G401 (cell line): Measurements from ENCODE around the gene LDLRAD4. TPM values are rescaled to one million over a fixed set of nuclear protein-coding genes. Genes with fewer than 3 reads are reported as not detected.

ENCODE experiments used
- DNase-seq: peaks from one replicate; pipeline ENCODE4 v3.0.0-alpha.2; 2015; ENCODE audit warnings: low spot score
- in situ Hi-C: cut with HindIII; loops from 2 replicates; pipeline ENCODE4 v1.10.0; 2016; ENCODE audit warnings: low sequenced_read_pairs, mixed read lengths
- total RNA-seq: library from RNA; depleted of rRNA; stranded (reverse); fragments of >200 nt; shearing (Covaris generic); gene quantifications from 2 replicates; pipeline ENCODE4 v1.2.3, GENCODE V29; 2014

The LDLRAD4 gene
- total RNA-seq, 1 experiment from 2014 or later = not detected

DNA sequence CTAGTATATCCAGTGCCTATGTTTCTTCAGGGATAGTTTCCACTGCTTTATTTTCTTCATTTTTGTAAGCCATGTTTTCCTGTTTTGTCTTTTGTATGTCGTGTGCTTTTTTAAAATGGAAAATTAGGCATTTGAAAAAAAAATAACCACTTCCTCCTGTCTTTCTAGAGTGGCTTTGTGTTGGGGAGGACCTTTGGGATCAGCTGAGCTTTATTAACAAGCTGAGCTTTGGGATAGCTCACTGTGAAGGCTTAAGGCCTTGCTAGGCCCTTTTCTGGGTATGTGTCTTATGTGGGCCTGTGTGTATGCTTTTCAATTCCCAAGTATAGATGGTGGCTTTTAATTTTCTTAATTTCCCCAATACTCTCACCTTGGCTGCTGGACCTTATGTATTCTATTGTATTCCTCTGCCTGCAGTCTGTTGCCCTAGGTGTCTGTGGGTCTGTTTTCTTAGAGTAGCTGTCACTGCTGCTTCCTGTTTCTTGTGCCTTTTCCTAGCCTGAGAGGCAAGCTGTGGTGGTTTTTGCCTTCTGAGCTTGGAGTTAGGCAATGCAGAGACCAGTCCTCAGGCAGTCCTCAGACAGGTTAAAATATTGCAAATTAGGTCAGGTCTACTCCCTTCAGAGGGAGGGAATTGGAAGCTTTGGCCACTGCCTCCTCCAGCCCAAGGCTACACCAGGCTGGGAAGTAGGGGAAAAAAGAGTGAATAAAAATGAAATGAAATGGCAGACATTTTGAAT is 134.7 kb downstream of the LDLRAD4 start:
- in situ Hi-C loops = no loop called here
- no peak for DNase-seq

DNA sequence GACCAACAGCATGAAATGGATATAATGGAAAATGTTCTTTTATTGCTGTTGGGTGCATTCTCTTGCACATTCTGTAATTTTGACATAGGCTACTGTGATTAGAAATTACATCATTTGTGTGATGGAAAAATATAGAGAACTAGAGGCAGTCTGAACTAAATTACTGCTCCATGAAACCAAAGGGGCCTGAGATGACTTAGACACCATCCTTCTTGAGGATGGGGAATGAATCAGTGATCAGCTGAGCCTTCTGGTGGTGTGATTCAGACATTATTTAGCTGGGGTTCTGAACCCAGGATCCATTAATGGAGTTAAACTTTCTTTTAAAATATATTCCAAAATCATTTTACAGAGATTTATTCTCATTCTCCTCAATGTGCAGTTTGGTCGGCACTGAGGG is 135.8 kb downstream of the LDLRAD4 start:
- in situ Hi-C loops = no loop called here
- DNase-seq = no peak

DNA sequence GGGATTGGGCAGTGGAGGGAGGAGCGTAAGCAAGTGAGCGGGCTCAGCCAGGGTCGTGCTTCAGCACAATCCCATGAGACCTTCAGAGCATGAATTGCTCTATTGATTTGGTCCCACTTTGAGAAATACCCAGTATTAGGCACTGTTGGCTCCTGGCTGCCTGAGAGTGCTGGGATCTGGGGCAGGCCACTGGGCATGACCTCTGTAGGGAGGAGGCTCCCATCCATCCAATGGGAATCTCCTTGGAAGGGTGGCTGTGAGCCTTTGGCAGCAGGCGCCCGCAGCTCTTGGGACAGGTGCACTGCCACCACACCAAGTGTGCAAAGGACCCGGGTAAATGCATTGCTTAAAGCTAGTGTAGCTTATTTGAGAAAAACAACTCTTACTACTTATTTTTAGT is 137.5 kb downstream of the LDLRAD4 start:
- DNase-seq = no peak
- in situ Hi-C loops = no loop called here

GRCh38 chr18:13357289-13357688 is 138.7 kb downstream of the LDLRAD4 start:
- no peak for DNase-seq
- in situ Hi-C loops = no loop called here

DNA sequence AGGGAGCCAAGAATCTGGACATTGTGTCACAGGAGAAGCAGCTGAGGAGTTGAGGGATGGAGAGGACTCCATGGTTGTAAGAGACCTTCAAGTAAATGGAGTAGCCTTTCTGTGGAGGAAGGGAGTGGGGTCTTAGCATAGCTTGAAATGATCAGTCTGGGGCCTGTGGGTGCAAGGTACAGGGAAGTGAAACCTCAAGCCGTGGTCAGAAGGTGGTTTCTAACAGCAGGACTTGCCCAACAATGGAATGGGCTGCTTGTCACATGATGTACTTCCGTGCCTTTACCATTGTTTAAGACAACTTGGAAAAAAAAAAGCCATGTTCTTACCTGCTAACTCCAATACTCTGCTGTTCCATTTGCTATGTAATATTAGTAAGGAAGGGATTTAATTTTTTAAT is 140.7 kb downstream of the LDLRAD4 start:
- DNase-seq = no peak
- in situ Hi-C loops = no loop called here

GRCh38 chr18:13361431-13361830 is 142.9 kb downstream of the LDLRAD4 start:
- peak; percentile 85 for DNase-seq
- in situ Hi-C loops = no loop called here

GRCh38 chr18:13362051-13362450 is 143.5 kb downstream of the LDLRAD4 start:
- in situ Hi-C loops = no loop called here
- no peak for DNase-seq

- in situ Hi-C loops = no loop called here
These were observed 144.0 kb downstream of the LDLRAD4 start for GRCh38 chr18:13362607-13363006.

GRCh38 chr18:13363359-13363758 is 144.8 kb downstream of the LDLRAD4 start:
- in situ Hi-C loops = no loop called here
- DNase-seq = no peak

More at GRCh38 chr18:13362607-13363006, 144.0 kb downstream of the LDLRAD4 start:
- no peak for DNase-seq

DNA sequence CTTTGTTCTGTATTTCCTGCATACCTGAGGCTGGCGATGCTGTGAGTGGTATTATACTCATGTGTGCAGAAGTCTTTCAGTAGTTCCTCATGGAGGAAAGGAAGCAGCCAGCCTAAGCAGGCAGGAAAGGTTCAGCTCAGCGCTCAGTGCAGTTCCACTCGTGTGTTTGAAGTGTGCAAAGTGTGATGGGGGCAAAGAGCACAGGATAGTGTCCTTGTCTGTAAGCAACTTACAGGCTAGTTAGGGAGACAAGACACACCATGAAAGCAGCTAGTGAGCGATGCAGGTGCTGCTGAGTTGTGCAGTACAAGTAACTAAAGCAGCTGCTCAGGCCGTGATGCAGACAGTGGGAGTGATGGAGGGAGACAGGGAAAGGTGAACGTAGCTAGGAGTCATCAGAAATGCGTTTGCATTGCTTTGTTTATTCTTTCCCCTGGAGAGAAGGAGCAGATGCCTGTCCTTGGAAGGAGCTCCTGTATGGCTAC is 146.2 kb downstream of the LDLRAD4 start:
- in situ Hi-C loops = no loop called here
- DNase-seq = peak; percentile 49

DNA sequence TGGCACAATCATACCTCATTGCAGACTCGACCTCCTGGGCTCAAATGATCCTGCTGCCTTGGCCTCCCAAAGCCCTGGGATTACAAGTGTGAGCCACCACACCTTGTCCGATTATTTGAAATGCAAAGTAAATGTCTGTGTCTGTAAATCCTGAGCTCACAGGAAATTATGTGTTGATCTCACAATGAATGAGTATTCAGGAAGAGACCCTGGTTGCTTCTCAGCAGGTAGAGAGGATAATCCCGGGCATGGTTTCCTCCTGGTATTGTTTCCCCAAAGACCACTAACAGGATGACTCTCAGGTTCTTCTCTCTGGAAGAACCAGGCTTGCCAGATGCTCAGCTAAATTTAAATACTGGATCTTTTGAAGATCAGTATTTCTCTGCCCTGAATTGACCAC is 147.6 kb downstream of the LDLRAD4 start:
- no peak for DNase-seq
- in situ Hi-C loops = no loop called here

DNA sequence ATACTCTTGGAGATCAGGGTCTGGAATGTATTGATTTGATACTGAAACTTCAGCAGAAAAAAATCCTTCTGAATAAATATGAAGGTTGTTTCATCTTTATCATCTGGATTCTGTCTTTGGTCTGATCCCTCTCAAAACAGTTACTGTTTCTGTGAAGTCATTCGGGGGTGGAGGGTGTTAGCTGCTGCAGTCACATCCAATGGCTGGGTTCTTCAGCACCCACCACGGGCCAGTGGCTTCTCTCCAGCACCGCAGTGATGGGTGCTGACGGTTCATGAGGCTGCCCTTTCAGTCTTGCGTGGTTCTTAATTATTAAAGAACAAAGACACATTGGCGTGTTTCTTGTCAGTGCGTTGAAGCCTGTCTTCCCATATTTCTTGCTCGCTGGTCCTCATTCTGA is 148.0 kb downstream of the LDLRAD4 start:
- in situ Hi-C loops = no loop called here
- no peak for DNase-seq

- DNase-seq = peak; percentile 33
- in situ Hi-C loops = no loop called here
These were observed 148.7 kb downstream of the LDLRAD4 start for GRCh38 chr18:13366962-13367892.

- DNase-seq = no peak
These were observed 149.7 kb downstream of the LDLRAD4 start for GRCh38 chr18:13368080-13368813.

GRCh38 chr18:13369353-13369752 is 150.8 kb downstream of the LDLRAD4 start:
- no peak for DNase-seq
- in situ Hi-C loops = no loop called here

More at GRCh38 chr18:13368080-13368813, 149.7 kb downstream of the LDLRAD4 start:
- in situ Hi-C loops = no loop called here

GRCh38 chr18:13369756-13370510 is 151.4 kb downstream of the LDLRAD4 start:
- in situ Hi-C loops = no loop called here
- peak; percentile 55 for DNase-seq

DNA sequence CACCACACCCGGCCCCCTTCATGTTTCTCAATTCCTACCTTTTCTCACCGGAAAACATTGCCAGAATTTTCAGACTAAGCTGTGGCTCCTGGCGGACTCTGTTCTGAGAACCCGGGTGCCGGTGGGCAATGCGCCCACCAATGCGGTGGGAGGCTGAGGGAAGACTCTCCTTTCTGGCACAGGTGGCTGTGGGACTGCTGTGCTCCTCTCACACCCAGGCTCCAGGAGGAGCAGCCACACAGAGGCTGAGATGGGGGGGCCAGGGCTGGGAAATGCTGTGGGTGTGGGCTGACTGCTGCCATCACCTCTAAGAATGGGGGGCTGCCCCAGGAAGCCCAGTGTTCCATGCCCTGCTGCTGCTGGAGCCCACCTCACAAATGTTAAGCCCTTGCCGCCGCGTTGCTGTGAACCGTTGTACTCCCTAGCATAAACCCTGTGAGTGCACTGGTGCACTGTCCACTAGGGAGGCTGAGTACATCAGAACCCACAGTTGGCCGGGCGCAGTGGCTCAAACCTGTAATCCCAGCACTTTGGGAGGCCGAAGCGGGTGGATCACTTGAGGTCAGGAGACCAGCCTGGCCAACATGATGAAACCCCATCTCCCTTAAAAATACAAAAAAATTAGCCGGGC is 152.6 kb downstream of the LDLRAD4 start:
- in situ Hi-C loops = no loop called here
- no peak for DNase-seq

GRCh38 chr18:13371689-13372418 is 153.3 kb downstream of the LDLRAD4 start:
- in situ Hi-C loops = no loop called here
- DNase-seq = peak; percentile 64
